Measurements from ENCODE around the gene GMPR2.

- TF ChIP-seq EZH2 (IDR thresholded peaks at IDR 0.05; ENCODE audit: insufficient read depth, poor library complexity, severe bottlenecking) = no peak
- TF ChIP-seq EZH2phosphoT487 (IDR thresholded peaks at IDR 0.05; ENCODE audit: insufficient read depth, low read depth) = no peak
These were observed 28.0 kb downstream of the GMPR2 start for GRCh38 chr14:24260780-24261157.
